Thoracic aorta (tissue), 2 donors: ENCODE results near the gene TSGA10IP. TPM values are rescaled to one million over a fixed set of nuclear protein-coding genes. Genes with fewer than 3 reads are reported as not detected.

ENCODE experiments used
- ATAC-seq: fragments of 150-250 bp; one replicate; pipeline ENCODE4 v1.8.0; 2017; ENCODE audit warnings: low read depth; ENCODE audit not compliant: insufficient number of reproducible peaks, low FRiP score
- DNase-seq: peaks from one replicate; pipeline ENCODE4 v3.0.0-alpha.2; 2020; ENCODE audit warnings: low spot score
- H3K27ac ChIP-seq, 2 donors: fragments of 200-600 bp; sonication (generic); 1 replicate in 1 of 2; 2 replicates in 1 of 2; pipeline ENCODE4 v1.5.1; 2016; ENCODE audit warnings: mild to moderate bottlenecking in 2 of 2, moderate library complexity in 2 of 2
- H3K27me3 ChIP-seq: fragments of 200-600 bp; sonication (generic); replicated peaks from 2 replicates; pipeline ENCODE4 v1.6.0; 2016; ENCODE audit warnings: mild to moderate bottlenecking; ENCODE audit not compliant: insufficient read depth
- H3K36me3 ChIP-seq: fragments of 200-600 bp; sonication (generic); one replicate; pipeline ENCODE4 v1.5.1; 2016
- H3K4me1 ChIP-seq, 2 donors: fragments of 200-600 bp; sonication (generic); 1 replicate in 1 of 2; 2 replicates in 1 of 2; pipeline versions ENCODE4 v1.5.1 to v1.6.0; 2016; ENCODE audit warnings: low read depth in 2 of 2, mild to moderate bottlenecking in 1 of 2; ENCODE audit not compliant: control insufficient read depth in 1 of 2
- H3K4me3 ChIP-seq: fragments of 200-600 bp; sonication (generic); 2 replicates; pipeline ENCODE4 v1.5.1; 2016; ENCODE audit warnings: mild to moderate bottlenecking
- H3K9me3 ChIP-seq: fragments of 200-600 bp; sonication (generic); 2 replicates; pipeline ENCODE4 v1.5.1; 2016
- CTCF ChIP-seq: fragments of 200-600 bp; sonication (generic); IDR thresholded peaks from one replicate; pipeline ENCODE4 v1.5.1; 2019; ENCODE audit warnings: antibody characterized with exemption
- total RNA-seq, 2 donors: library from RNA; depleted of rRNA; stranded (reverse); fragments of >200 nt; gene quantifications; one replicate each; pipeline versions ENCODE4 v1.1.0 to v1.2.3, GENCODE V29; 2016

Gene TSGA10IP
- total RNA-seq, 2 donors from 2014 or later = not detected

- Histone ChIP-seq H3K27ac (peak overlapping the region; percentile 91 to 96), H3K4me3 (peak overlapping the region; percentile 100), H3K36me3 (no peaks in the 10 kb centered on the region), H3K4me1 (peaks cover 41 to 58% of the 10 kb centered on the region in 2 donors), H3K27me3 (no peaks in the 10 kb centered on the region), H3K9me3 (no peaks in the 10 kb centered on the region)
- ATAC-seq (no peak), DNase-seq (no peak)
- no peak for TF ChIP-seq CTCF
Observed at GRCh38 chr11:65915101-65915820, 30.0 kb upstream of the TSGA10IP start.

GRCh38 chr11:65915821-65916251 lies 29.4 kb upstream of the TSGA10IP start:
- no peaks in the 10 kb centered on the region for H3K9me3 ChIP-seq
- peaks cover 47 to 64% of the 10 kb centered on the region in 2 donors for H3K4me1 ChIP-seq
- H3K36me3 ChIP-seq = no peaks in the 10 kb centered on the region
- peak; percentile 87 for DNase-seq
- H3K27ac ChIP-seq = peak overlapping the region; percentile 91 to 96
- peak; percentile 63 for ATAC-seq
- peak overlapping the region; percentile 100 for H3K4me3 ChIP-seq
- H3K27me3 ChIP-seq = no peaks in the 10 kb centered on the region
- no peak for TF ChIP-seq CTCF

GRCh38 chr11:65916391-65916790 lies 28.9 kb upstream of the TSGA10IP start:
- Histone ChIP-seq H3K36me3 (no peaks in the 10 kb centered on the region), H3K27ac (peak overlapping the region; percentile 91 to 96), H3K4me3 (peak overlapping the region; percentile 100), H3K4me1 (peaks cover 51 to 66% of the 10 kb centered on the region in 2 donors), H3K9me3 (no peaks in the 10 kb centered on the region), H3K27me3 (no peaks in the 10 kb centered on the region)
- ATAC-seq (no peak), DNase-seq (no peak)
- no peak for TF ChIP-seq CTCF

GRCh38 chr11:65917077-65917433 lies 28.2 kb upstream of the TSGA10IP start:
- Histone ChIP-seq H3K36me3 (no peaks in the 10 kb centered on the region), H3K4me3 (peak overlapping the region; percentile 100), H3K27ac (peak overlapping the region; percentile 91 to 96), H3K9me3 (no peaks in the 10 kb centered on the region), H3K4me1 (peaks cover 46 to 59% of the 10 kb centered on the region in 2 donors), H3K27me3 (no peaks in the 10 kb centered on the region)
- DNase-seq = no peak
- no peak for ATAC-seq
- no peak for TF ChIP-seq CTCF

- no peak for TF ChIP-seq CTCF
- peaks cover 44 to 54% of the 10 kb centered on the region in 2 donors for H3K4me1 ChIP-seq
Observed at GRCh38 chr11:65917434-65918210, 27.7 kb upstream of the TSGA10IP start.

More at GRCh38 chr11:65917434-65918210, 27.7 kb upstream of the TSGA10IP start:
- no peaks in the 10 kb centered on the region for H3K27me3 ChIP-seq
- ATAC-seq (no peak), DNase-seq (no peak)
- H3K4me3 ChIP-seq = peak overlapping the region; percentile 100
- no peaks in the 10 kb centered on the region for H3K9me3 ChIP-seq
- peak overlapping the region; percentile 94 to 96 for H3K27ac ChIP-seq
- H3K36me3 ChIP-seq = no peaks in the 10 kb centered on the region
